BE2C (cell line): ENCODE measurements around the gene MYMX.
"Not testable (repeated sequence)": the region's sequence is repeated elsewhere in the genome, so short reads cannot be mapped to it uniquely, and the experiment has no call there.

Experiments
- DNase-seq: peaks from one replicate; pipeline ENCODE4 v3.0.0-alpha.2; 2020
- H3K27me3 ChIP-seq: fragments of 250-450 bp; sonication (Bioruptor Pico); 2 replicates; pipeline ENCODE4 v1.5.1; 2020; ENCODE audit warnings: mild to moderate bottlenecking
- H3K36me3 ChIP-seq: fragments of 250-450 bp; sonication (Bioruptor Pico); 2 replicates; pipeline ENCODE4 v1.5.1; 2020; ENCODE audit warnings: mild to moderate bottlenecking
- H3K4me1 ChIP-seq: fragments of 250-450 bp; sonication (Bioruptor Pico); 2 replicates; pipeline ENCODE4 v1.5.1; 2020
- H3K4me3 ChIP-seq: 2 replicates; pipeline ENCODE4 v1.5.1; 2011; ENCODE audit warnings: low read depth, low read length
- H3K9me3 ChIP-seq: fragments of 250-450 bp; sonication (Bioruptor Pico); 2 replicates; pipeline ENCODE4 v1.5.1; 2020
- CTCF ChIP-seq: IDR thresholded peaks from 2 replicates; pipeline ENCODE4 v1.5.1; 2012; ENCODE audit warnings: mild to moderate bottlenecking, low read depth, low read length

MYMX gene

GRCh38 chr6:44183783-44184182, 32.9 kb upstream of the MYMX start:
- Histone ChIP-seq H3K36me3 (no peaks in the 10 kb centered on the region), H3K9me3 (no peaks in the 10 kb centered on the region), H3K27me3 (no peaks in the 10 kb centered on the region), H3K4me1 (no peaks in the 10 kb centered on the region), H3K4me3 (no peak overlapping the region)
- TF ChIP-seq CTCF: no peak
- DNase-seq: no peak

- not testable (repeated sequence) for H3K4me1 ChIP-seq, H3K9me3 ChIP-seq, H3K27me3 ChIP-seq, H3K4me3 ChIP-seq, H3K36me3 ChIP-seq, DNase-seq
Measured at GRCh38 chr6:44185356-44185755, 31.4 kb upstream of the MYMX start.

- no peak overlapping the region for H3K4me3 ChIP-seq
- no peaks in the 10 kb centered on the region for H3K27me3 ChIP-seq
- no peaks in the 10 kb centered on the region for H3K4me1 ChIP-seq
- no peaks in the 10 kb centered on the region for H3K36me3 ChIP-seq
- DNase-seq: no peak
- no peaks in the 10 kb centered on the region for H3K9me3 ChIP-seq
- no peak for TF ChIP-seq CTCF
Measured at GRCh38 chr6:44185953-44186634, 30.6 kb upstream of the MYMX start.

- H3K36me3 ChIP-seq: no peaks in the 10 kb centered on the region
- H3K9me3 ChIP-seq: no peaks in the 10 kb centered on the region
- DNase-seq: no peak
- no peak overlapping the region for H3K4me3 ChIP-seq
- H3K4me1 ChIP-seq: no peaks in the 10 kb centered on the region
- H3K27me3 ChIP-seq: no peaks in the 10 kb centered on the region
- TF ChIP-seq CTCF: no peak
Measured at GRCh38 chr6:44186635-44187025, 30.1 kb upstream of the MYMX start.

- Histone ChIP-seq H3K27me3 (no peaks in the 10 kb centered on the region), H3K4me1 (no peaks in the 10 kb centered on the region), H3K36me3 (no peaks in the 10 kb centered on the region), H3K4me3 (no peak overlapping the region), H3K9me3 (no peaks in the 10 kb centered on the region)
- TF ChIP-seq CTCF: no peak
- no peak for DNase-seq
Measured at GRCh38 chr6:44188819-44189218, 27.9 kb upstream of the MYMX start.

GRCh38 chr6:44189257-44189656, 27.5 kb upstream of the MYMX start:
- no peak for DNase-seq
- Histone ChIP-seq H3K36me3 (no peaks in the 10 kb centered on the region), H3K27me3 (no peaks in the 10 kb centered on the region), H3K4me1 (no peaks in the 10 kb centered on the region), H3K9me3 (no peaks in the 10 kb centered on the region), H3K4me3 (no peak overlapping the region)
- no peak for TF ChIP-seq CTCF

- H3K36me3 ChIP-seq: no peaks in the 10 kb centered on the region
- no peak for TF ChIP-seq CTCF
- H3K27me3 ChIP-seq: no peaks in the 10 kb centered on the region
- no peaks in the 10 kb centered on the region for H3K4me1 ChIP-seq
- DNase-seq: no peak
- no peak overlapping the region for H3K4me3 ChIP-seq
- no peaks in the 10 kb centered on the region for H3K9me3 ChIP-seq
Measured at GRCh38 chr6:44190715-44191114, 26.0 kb upstream of the MYMX start.
